ENCODE measurements around the gene SEMA6B. TPM values are rescaled to one million over a fixed set of nuclear protein-coding genes. Genes with fewer than 3 reads are reported as not detected.
A peak's percentile ranks its signal among the peaks of the same experiment; 100 is the strongest.

Gene SEMA6B
- total RNA-seq, 1 experiment from 2014 or later: 5.7 TPM

GRCh38 chr19:4557971-4558941 lies 1.2 kb downstream of the SEMA6B start:
- H3K4me3 ChIP-seq: no peak overlapping the region
- no peaks in the 10 kb centered on the region for H3K36me3 ChIP-seq
- H3K27me3 ChIP-seq: no peaks in the 10 kb centered on the region
- no peaks in the 10 kb centered on the region for H3K9me3 ChIP-seq
- DNase-seq: no peak

- no peaks in the 10 kb centered on the region for H3K9me3 ChIP-seq
- no peak overlapping the region for H3K4me3 ChIP-seq
- H3K27me3 ChIP-seq: no peaks in the 10 kb centered on the region
- H3K36me3 ChIP-seq: no peaks in the 10 kb centered on the region
- no peak for DNase-seq
Measured at GRCh38 chr19:4557144-4557970, 2.1 kb downstream of the SEMA6B start.

- H3K4me3 ChIP-seq: no peak overlapping the region
- DNase-seq: peak; percentile 43
- H3K27me3 ChIP-seq: no peaks in the 10 kb centered on the region
- no peaks in the 10 kb centered on the region for H3K36me3 ChIP-seq
- no peaks in the 10 kb centered on the region for H3K9me3 ChIP-seq
Measured at GRCh38 chr19:4556597-4557127, 2.8 kb downstream of the SEMA6B start.

DNA sequence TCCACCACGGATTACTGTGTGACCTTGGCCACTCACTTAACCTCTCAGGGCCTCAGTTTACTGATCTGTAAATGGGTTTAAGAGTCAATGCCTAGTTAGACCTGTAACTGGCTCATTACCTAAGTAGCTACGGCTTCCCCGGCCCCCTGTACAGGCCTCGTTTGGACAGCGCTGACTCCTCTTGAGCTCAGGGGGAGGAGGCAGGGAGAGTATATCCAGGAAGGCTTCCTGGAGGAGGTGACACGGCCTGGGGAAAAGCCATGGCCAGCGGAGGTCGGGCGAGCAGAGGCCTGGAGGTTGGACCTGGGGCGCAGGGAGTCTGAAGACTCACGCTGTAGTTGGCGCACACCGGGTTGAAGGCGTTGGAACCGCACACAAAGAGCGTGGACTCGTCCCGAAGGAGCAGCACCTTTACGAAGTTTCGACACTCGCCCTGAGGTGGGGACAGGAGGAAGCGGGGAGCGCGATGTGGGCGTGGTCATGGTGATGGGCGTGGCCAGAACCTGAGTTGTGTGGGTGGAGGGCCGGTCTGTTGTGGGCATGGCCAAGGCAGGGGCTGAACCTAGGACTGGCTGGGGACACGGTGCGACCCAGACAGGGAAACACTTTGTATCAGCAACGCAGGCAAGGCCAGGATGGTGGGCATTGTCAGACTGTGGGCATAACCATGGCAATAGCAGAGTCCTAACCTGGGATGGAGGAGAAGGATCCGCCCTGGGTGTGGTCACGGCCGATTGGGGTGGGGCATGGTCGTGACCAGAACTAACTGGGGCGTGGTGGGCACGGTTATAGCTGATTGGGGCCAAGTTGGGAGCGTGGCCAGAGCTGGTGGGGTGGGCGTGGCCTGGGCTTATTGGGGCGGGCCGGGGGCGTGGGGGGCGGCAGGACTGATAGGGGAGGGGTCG lies 3.6 kb downstream of the SEMA6B start:
- H3K27me3 ChIP-seq: no peaks in the 10 kb centered on the region
- H3K9me3 ChIP-seq: no peaks in the 10 kb centered on the region
- H3K4me3 ChIP-seq: no peak overlapping the region
- DNase-seq: peak; percentile 31
- H3K36me3 ChIP-seq: no peaks in the 10 kb centered on the region

GRCh38 chr19:4554717-4555116 lies 4.8 kb downstream of the SEMA6B start:
- no peaks in the 10 kb centered on the region for H3K36me3 ChIP-seq
- H3K4me3 ChIP-seq: no peak overlapping the region
- H3K9me3 ChIP-seq: no peaks in the 10 kb centered on the region
- no peaks in the 10 kb centered on the region for H3K27me3 ChIP-seq
- no peak for DNase-seq

- DNase-seq: no peak
- no peaks in the 10 kb centered on the region for H3K36me3 ChIP-seq
- H3K9me3 ChIP-seq: no peaks in the 10 kb centered on the region
- H3K4me3 ChIP-seq: no peak overlapping the region
- no peaks in the 10 kb centered on the region for H3K27me3 ChIP-seq
Measured at GRCh38 chr19:4553775-4554174, 5.7 kb downstream of the SEMA6B start.

DNA sequence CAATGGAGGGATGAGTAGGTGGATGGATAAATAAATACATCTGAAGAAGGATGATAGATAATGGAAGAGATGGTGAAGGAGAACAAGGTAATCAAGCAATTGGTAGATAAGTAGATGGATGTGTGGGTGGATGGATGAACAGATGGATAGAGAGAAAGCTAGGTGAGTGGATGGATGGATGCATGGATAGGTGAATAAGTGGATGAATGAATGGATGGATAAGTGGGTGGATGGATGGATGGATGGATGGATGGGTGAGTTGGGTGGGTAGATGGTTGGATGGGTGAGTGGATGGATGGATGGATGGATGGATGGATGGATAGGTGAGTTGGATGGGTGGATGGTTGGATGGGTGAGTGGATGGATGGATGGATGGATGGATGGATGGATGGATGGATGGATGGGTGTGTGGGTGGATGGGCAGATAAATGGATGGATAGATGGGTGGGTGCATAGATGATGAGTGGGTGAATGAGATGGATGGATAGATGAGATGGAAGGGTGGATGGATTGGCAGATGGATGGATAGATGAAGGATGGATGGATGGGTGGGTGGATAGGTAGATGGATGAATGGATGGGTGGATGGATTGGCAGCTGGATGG lies 6.3 kb downstream of the SEMA6B start:
- Histone ChIP-seq H3K36me3 (no peaks in the 10 kb centered on the region), H3K9me3 (no peaks in the 10 kb centered on the region), H3K27me3 (no peaks in the 10 kb centered on the region), H3K4me3 (no peak overlapping the region)
- no peak for DNase-seq

DNA sequence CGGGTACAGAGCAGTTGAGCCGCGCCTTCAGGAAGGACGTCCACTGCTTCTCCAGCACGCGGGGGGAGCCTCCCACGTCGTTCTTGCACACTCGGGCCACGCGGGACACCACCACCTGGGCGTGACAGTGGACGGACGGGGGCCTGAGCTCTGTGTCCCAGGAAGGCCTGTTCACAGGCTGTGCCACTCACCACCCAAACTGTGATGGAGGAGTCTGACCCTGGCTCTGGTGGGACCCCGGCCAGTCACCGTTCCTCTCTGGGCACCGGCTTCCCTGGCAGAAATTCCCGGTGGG lies 7.0 kb downstream of the SEMA6B start:
- H3K36me3 ChIP-seq: no peaks in the 10 kb centered on the region
- H3K9me3 ChIP-seq: no peaks in the 10 kb centered on the region
- DNase-seq: no peak
- no peak overlapping the region for H3K4me3 ChIP-seq
- no peaks in the 10 kb centered on the region for H3K27me3 ChIP-seq

- H3K27me3 ChIP-seq: no peaks in the 10 kb centered on the region
- DNase-seq: no peak
- no peak overlapping the region for H3K4me3 ChIP-seq
- H3K9me3 ChIP-seq: no peaks in the 10 kb centered on the region
- H3K36me3 ChIP-seq: no peaks in the 10 kb centered on the region
Measured at GRCh38 chr19:4550479-4551050, 8.9 kb downstream of the SEMA6B start.

DNA sequence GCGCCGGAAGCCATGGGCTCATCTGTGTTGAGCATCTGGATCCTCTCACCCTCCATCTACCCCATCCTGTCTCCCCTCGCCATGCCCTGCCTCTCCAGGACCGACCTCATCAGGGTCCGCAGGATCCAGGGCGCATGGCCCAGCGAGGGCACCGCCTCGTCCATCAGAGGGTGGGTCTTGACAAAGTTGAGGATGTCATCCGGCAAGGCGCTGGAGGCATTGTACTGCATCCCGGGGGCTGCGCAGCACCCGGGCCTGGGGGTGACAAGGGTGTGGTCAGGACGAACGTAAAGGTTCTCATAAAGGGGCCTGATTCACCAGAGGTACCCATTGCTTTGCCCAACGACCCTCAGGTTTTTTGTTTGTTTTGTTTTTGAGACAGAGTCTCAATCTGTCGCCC lies 9.5 kb downstream of the SEMA6B start:
- H3K9me3 ChIP-seq: no peaks in the 10 kb centered on the region
- H3K36me3 ChIP-seq: no peaks in the 10 kb centered on the region
- no peak overlapping the region for H3K4me3 ChIP-seq
- H3K27me3 ChIP-seq: no peaks in the 10 kb centered on the region
- no peak for DNase-seq

DNA sequence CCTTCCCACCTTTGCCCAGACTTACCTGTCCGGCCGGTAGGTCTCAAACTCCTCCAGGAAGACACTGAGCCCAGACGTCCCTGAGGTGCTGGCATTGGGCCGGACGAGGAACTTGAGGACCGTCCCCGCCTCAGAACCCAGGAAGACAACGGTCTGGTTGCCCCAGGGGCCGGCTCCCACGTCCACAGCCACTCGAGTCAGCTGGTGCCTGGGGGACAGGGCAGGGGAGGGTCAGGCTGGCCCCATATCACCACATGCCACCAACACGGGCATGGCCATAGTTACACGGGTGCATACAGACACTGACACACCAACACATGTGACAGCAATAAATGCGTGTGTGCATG lies 11.3 kb downstream of the SEMA6B start:
- no peaks in the 10 kb centered on the region for H3K36me3 ChIP-seq
- no peak for DNase-seq

GRCh38 chr19:4547303-4548237 lies 11.9 kb downstream of the SEMA6B start:
- peak; percentile 33 for DNase-seq

More for the DNA sequence above, 11.3 kb downstream of the SEMA6B start:
- Histone ChIP-seq H3K4me3 (no peak overlapping the region), H3K27me3 (no peaks in the 10 kb centered on the region), H3K9me3 (no peaks in the 10 kb centered on the region)

DNA sequence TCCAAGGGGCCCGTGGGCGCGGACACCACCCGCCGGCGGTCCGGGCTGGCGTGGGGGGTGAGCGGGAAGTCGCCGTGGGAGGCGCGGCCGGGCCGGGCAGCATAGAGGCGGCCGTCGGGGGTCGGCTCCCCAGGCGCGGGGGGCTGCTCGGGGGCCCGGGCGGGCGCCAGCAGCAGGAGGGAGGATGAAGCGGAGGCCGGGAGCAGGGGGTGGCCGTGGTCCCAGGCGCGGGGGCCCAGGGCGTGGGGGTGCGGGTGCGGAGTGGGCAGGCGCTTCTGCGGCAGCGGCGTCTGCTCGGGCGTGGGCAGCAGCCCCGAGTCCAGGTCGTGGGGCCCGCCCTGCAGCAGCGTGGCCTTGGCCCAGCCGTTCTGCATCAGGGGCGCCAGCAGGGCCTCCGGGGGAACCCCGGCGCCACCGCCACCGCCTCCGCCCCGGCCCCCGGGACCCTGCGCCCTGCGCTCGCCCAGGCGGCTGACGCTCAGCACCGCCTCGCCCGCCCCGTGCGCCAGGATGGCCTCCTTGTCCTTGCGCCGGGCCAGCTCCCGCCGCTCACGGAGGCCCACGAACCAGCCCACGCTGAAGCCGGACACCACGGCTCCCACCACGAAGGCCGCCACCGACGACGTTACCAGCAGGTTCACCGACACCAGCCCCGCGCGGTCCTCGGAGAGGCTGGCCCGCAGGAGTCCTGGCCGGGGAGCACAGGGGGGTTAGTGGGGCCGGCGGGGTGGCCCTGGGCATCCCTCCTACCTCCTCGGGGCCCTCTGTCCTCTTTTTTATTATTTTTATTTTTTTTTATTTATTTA lies 15.4 kb downstream of the SEMA6B start:
- no peak overlapping the region for H3K4me3 ChIP-seq
- H3K36me3 ChIP-seq: no peaks in the 10 kb centered on the region
- H3K27me3 ChIP-seq: no peaks in the 10 kb centered on the region
- no peaks in the 10 kb centered on the region for H3K9me3 ChIP-seq
- DNase-seq: no peak

More at GRCh38 chr19:4547303-4548237, 11.9 kb downstream of the SEMA6B start:
- H3K27me3 ChIP-seq: no peaks in the 10 kb centered on the region
- H3K4me3 ChIP-seq: no peak overlapping the region
- H3K36me3 ChIP-seq: no peaks in the 10 kb centered on the region
- no peaks in the 10 kb centered on the region for H3K9me3 ChIP-seq

All from MG63 (cell line).